HepG2 (cell line): ENCODE data around the gene IFNE. TPM values are rescaled to one million over a fixed set of nuclear protein-coding genes. Genes with fewer than 3 reads are reported as not detected.
"Not testable (repeated sequence)": the region's sequence is repeated elsewhere in the genome, so short reads cannot be mapped to it uniquely, and the experiment has no call there.

Source experiments
- ATAC-seq: fragments of 200-7000 bp; cut with Tn5 transposase; 3 replicates; pipeline ENCODE4 v1.9.1; 2020; ENCODE audit warnings: mild to moderate bottlenecking, moderate library complexity
- BruUV-seq: library from RNA; stranded (reverse); fragments of 400-500 nt; replicated peaks from 2 replicates; lab custom pipeline; 2021; lab: Mats Ljungman, UMichigan
- CTCF ChIA-PET: fragments of 300-600 bp; formaldehyde crosslinking; extraction: SDS; loops from one replicate; lab custom pipeline; 2021; ENCODE audit warnings: low total read pairs, inconsistent platforms, low intra/inter-chr PET ratio; lab: Yijun Ruan, JAX
- POLR2A ChIA-PET: fragments of 350-600 bp; sonication (Branson Sonifier 250); formaldehyde crosslinking; loops from one replicate; lab custom pipeline; 2020; ENCODE audit warnings: antibody characterized with exemption, inconsistent platforms; lab: Yijun Ruan, JAX
- DNase-seq: peaks from one replicate; pipeline ENCODE4 v3.0.0-alpha.2; 2015; ENCODE audit warnings: low spot score
- FAIRE-seq: peaks from 3 replicates; lab custom pipeline; 2011; peaks lifted over from hg19 to GRCh38; lab: Jason Lieb, UNC
- H2AFZ ChIP-seq: one replicate; pipeline ENCODE4 v1.6.1; 2011; ENCODE audit warnings: low read length, inconsistent platforms
- H3K27ac ChIP-seq: fragments of 300-600 bp; 3 replicates; pipeline ENCODE4 v1.8.0; 2011; ENCODE audit warnings: mixed run types, mild to moderate bottlenecking, mixed read lengths, low read length, inconsistent platforms; ENCODE audit not compliant: insufficient read depth; ENCODE audit errors: extremely low read length
- H3K27me3 ChIP-seq, 2 experiments: fragments of 200-600 bp in 1 of 2; 2 replicates in 1 of 2; 3 replicates in 1 of 2; pipeline versions ENCODE4 v1.6.0 to v1.8.0; 2011; ENCODE audit warnings: low read length in 2 of 2, mild to moderate bottlenecking in 2 of 2, moderate library complexity in 2 of 2, inconsistent platforms in 1 of 2; ENCODE audit not compliant: insufficient read depth in 2 of 2, control insufficient read depth in 1 of 2
- H3K36me3 ChIP-seq, 2 experiments: fragments of 200-600 bp in 1 of 2; replicated peaks in 1 of 2; 2 replicates in 1 of 2; 3 replicates in 1 of 2; pipeline versions ENCODE4 v1.5.1 to v1.8.0; 2011; ENCODE audit warnings: low read length in 2 of 2, inconsistent platforms in 1 of 2; ENCODE audit not compliant: insufficient read depth in 2 of 2, control insufficient read depth in 1 of 2
- H3K4me1 ChIP-seq: 2 replicates; pipeline ENCODE4 v1.5.1; 2012; ENCODE audit warnings: low read length, inconsistent platforms; ENCODE audit not compliant: insufficient read depth
- H3K4me2 ChIP-seq: 2 replicates; pipeline ENCODE4 v1.6.0; 2011; ENCODE audit warnings: low read depth, low read length, inconsistent platforms
- H3K4me3 ChIP-seq, 3 experiments: fragments of 200-600 bp in 1 of 3; sonication (generic), shearing (Covaris generic) in 1 of 3; replicated peaks in 1 of 3; 2 replicates each; pipeline ENCODE4 v1.5.1; 2011 to 2016; ENCODE audit warnings: low read length in 3 of 3, inconsistent platforms in 2 of 3, low read depth in 2 of 3, mild to moderate bottlenecking in 2 of 3, control low read depth in 1 of 3, mixed read lengths in 1 of 3; ENCODE audit not compliant: insufficient read depth in 1 of 3
- H3K79me2 ChIP-seq: one replicate; pipeline ENCODE4 v1.6.1; 2011; ENCODE audit warnings: low read length, inconsistent platforms; ENCODE audit not compliant: insufficient read depth
- H3K9ac ChIP-seq: 2 replicates; pipeline ENCODE4 v1.6.0; 2011; ENCODE audit warnings: mild to moderate bottlenecking, low read depth, low read length, inconsistent platforms; ENCODE audit not compliant: insufficient read depth
- H3K9me3 ChIP-seq: 2 replicates; pipeline ENCODE4 v1.5.1; 2012; ENCODE audit warnings: mild to moderate bottlenecking, low read length
- H4K20me1 ChIP-seq: 2 replicates; pipeline ENCODE4 v1.6.0; 2011; ENCODE audit warnings: inconsistent platforms, mild to moderate bottlenecking, low read length, moderate library complexity; ENCODE audit not compliant: insufficient read depth
- CENPX ChIP-seq: sonication (generic); formaldehyde crosslinking; IDR thresholded peaks from 2 replicates; pipeline ENCODE4 v1.9.0; 2021; ENCODE audit warnings: mild to moderate bottlenecking, missing genetic modification reagents, moderate library complexity
- DMAP1 ChIP-seq: IDR thresholded peaks from 2 replicates; pipeline ENCODE4 v1.6.1; 2016
- EZH2 ChIP-seq: conservative IDR thresholded peaks from 2 replicates; pipeline ENCODE4 v1.6.1; 2012; ENCODE audit warnings: mild to moderate bottlenecking, low read depth, low read length, moderate library complexity
- HIVEP1 ChIP-seq: sonication (generic); formaldehyde crosslinking; IDR thresholded peaks from 2 replicates; pipeline ENCODE4 v1.4.0; 2020; ENCODE audit warnings: mild to moderate bottlenecking, missing genetic modification reagents
- HNF1B ChIP-seq: sonication (generic); formaldehyde crosslinking; IDR thresholded peaks from 2 replicates; pipeline ENCODE4 v1.5.1; 2020; ENCODE audit warnings: mild to moderate bottlenecking, moderate library complexity, missing genetic modification reagents
- KLF11 ChIP-seq: IDR thresholded peaks from 2 replicates; pipeline ENCODE4 v1.6.1; 2016; ENCODE audit warnings: missing compliant biosample characterization
- RBM39 ChIP-seq: fragments of 200-400 bp; formaldehyde crosslinking; IDR thresholded peaks from one replicate; pipeline ENCODE4 v1.6.1; 2018; ENCODE audit warnings: antibody characterized with exemption, mild to moderate bottlenecking, low read depth, low read length; ENCODE audit not compliant: poor library complexity, severe bottlenecking
- ZNF160 ChIP-seq: sonication (generic); formaldehyde crosslinking; IDR thresholded peaks from 2 replicates; pipeline ENCODE4 v1.8.0; 2022; ENCODE audit warnings: mild to moderate bottlenecking, inconsistent platforms, missing genetic modification reagents
- ZNF34 ChIP-seq: sonication (generic); formaldehyde crosslinking; IDR thresholded peaks from 2 replicates; pipeline ENCODE4 v1.4.0; 2020; ENCODE audit warnings: mild to moderate bottlenecking, missing genetic modification reagents, borderline replicate concordance
- ZNF878 ChIP-seq: sonication (generic); formaldehyde crosslinking; IDR thresholded peaks from 2 replicates; pipeline ENCODE4 v1.8.1; 2023; ENCODE audit warnings: mild to moderate bottlenecking, missing genetic modification reagents, moderate library complexity
- ZSCAN29 ChIP-seq: sonication (generic); formaldehyde crosslinking; conservative IDR thresholded peaks from 2 replicates; pipeline ENCODE4 v1.4.0; 2020; ENCODE audit warnings: mild to moderate bottlenecking, missing genetic modification reagents
- WGBS: methylation state at CpG from one replicate; pipeline ENCODE4 v1.1.6; 2017; ENCODE audit warnings: low lambda C conversion rate; 5-methylcytosine and 5-hydroxymethylcytosine counted together
- in situ Hi-C: cut with HindIII; loops from 2 replicates; pipeline ENCODE4 v1.10.0; 2017; ENCODE audit warnings: low pct_unique_long_range_greater_than_20kb; ENCODE audit not compliant: extremely low pct_ligation_motif_present
- intact Hi-C: fragments of 100-400 bp; cut with micrococcal nuclease; formaldehyde crosslinking; loops from one replicate; pipeline ENCODE4 v1.10.0; 2022; ENCODE audit not compliant: unreplicated experiment
- polyA plus RNA-seq, 8 experiments: library from polyadenylated mRNA; depleted of rRNA in 3 of 8; stranded (reverse) in 7 of 8; unstranded in 1 of 8; fragments of >200 nt; fragmentation: Illumina TruSeq in 4 of 8; extraction: Trizol in 4 of 8; gene quantifications; 2 replicates each; pipeline versions ENCODE4 v1.2.1 to v1.2.3, GENCODE V29; 2011 to 2016; ENCODE audit warnings: low read depth in 4 of 8, missing spikeins in 1 of 8, mixed read lengths in 1 of 8; ENCODE audit not compliant: insufficient read depth in 1 of 8
- total RNA-seq, 5 experiments: library from RNA; depleted of rRNA; stranded (reverse); fragments of >200 nt; fragmentation: Illumina TruSeq; extraction: Trizol; gene quantifications; 2 replicates each; pipeline ENCODE4 v1.2.3, GENCODE V29; 2016; ENCODE audit warnings: low read depth in 1 of 5
- TF ChIP-seq, protein P1 (sequence below): sonication (generic); formaldehyde crosslinking; IDR thresholded peaks from 2 replicates; pipeline ENCODE4 v1.9.0; 2021; ENCODE audit warnings: missing genetic modification reagents, borderline replicate concordance

The IFNE gene
- total and polyA plus RNA-seq, 2 of the 13 experiments (the other 11 are each of a cell fraction or from before 2014, with no cell fraction given): not detected

- H3K9me3 ChIP-seq, H4K20me1 ChIP-seq, H3K4me1 ChIP-seq, H2AFZ ChIP-seq, POLR2A ChIA-PET, CTCF ChIA-PET, H3K79me2 ChIP-seq, BruUV-seq, DNase-seq, in situ Hi-C loops, H3K9ac ChIP-seq, H3K27me3 ChIP-seq, ATAC-seq, H3K27ac ChIP-seq, intact Hi-C loops, H3K4me2 ChIP-seq, H3K36me3 ChIP-seq, FAIRE-seq, H3K4me3 ChIP-seq: not testable (repeated sequence)
- WGBS: 8% methylated on average over 5 of the region's 5 CpGs
Observed at GRCh38 chr9:21449312-21449711, 32.8 kb downstream of the IFNE start.

GRCh38 chr9:21443849-21444625 lies 38.1 kb downstream of the IFNE start:
- POLR2A ChIA-PET: no interaction called here
- H3K4me3 ChIP-seq: no peak overlapping the region
- no peak overlapping the region for H3K27ac ChIP-seq
- no peak overlapping the region for H3K4me2 ChIP-seq
- no peak for ATAC-seq
- intact Hi-C loops: no loop called here
- TF ChIP-seq KLF11 (CRISPR knock-in tag) (no peak), RBM39 (no peak), HIVEP1 (CRISPR knock-in tag) (no peak), ZSCAN29 (CRISPR knock-in tag) (no peak), HNF1B (CRISPR knock-in tag) (no peak), ZNF878 (CRISPR knock-in tag) (no peak), ZNF34 (CRISPR knock-in tag) (no peak), EZH2 (no peak), DMAP1 (CRISPR knock-in tag) (no peak), CENPX (no peak), ZNF160 (no peak)
- TF ChIP-seq, protein P1, sequence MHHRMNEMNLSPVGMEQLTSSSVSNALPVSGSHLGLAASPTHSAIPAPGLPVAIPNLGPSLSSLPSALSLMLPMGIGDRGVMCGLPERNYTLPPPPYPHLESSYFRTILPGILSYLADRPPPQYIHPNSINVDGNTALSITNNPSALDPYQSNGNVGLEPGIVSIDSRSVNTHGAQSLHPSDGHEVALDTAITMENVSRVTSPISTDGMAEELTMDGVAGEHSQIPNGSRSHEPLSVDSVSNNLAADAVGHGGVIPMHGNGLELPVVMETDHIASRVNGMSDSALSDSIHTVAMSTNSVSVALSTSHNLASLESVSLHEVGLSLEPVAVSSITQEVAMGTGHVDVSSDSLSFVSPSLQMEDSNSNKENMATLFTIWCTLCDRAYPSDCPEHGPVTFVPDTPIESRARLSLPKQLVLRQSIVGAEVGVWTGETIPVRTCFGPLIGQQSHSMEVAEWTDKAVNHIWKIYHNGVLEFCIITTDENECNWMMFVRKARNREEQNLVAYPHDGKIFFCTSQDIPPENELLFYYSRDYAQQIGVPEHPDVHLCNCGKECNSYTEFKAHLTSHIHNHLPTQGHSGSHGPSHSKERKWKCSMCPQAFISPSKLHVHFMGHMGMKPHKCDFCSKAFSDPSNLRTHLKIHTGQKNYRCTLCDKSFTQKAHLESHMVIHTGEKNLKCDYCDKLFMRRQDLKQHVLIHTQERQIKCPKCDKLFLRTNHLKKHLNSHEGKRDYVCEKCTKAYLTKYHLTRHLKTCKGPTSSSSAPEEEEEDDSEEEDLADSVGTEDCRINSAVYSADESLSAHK (CRISPR knock-in tag): no peak
- TF ChIP-seq, all 625 proteins: peak for 0
- CTCF ChIA-PET: no interaction called here
- no peaks in the 10 kb centered on the region for H4K20me1 ChIP-seq
- H3K79me2 ChIP-seq: no peaks in the 10 kb centered on the region
- H3K36me3 ChIP-seq: no peaks in the 10 kb centered on the region
- DNase-seq (no peak), FAIRE-seq (no peak)
- no TSS peak for BruUV-seq
- no peak overlapping the region for H3K9ac ChIP-seq
- H3K27me3 ChIP-seq: no peaks in the 10 kb centered on the region
- in situ Hi-C loops: no loop called here
- 25% methylated on average over 4 of the region's 4 CpGs for WGBS
- no peaks in the 10 kb centered on the region for H3K9me3 ChIP-seq
- no peaks in the 10 kb centered on the region for H3K4me1 ChIP-seq
- no peak overlapping the region for H2AFZ ChIP-seq
